Nephron progenitor cell (in vitro differentiated cells): ENCODE measurements around the gene CENPP.

Experiments
- DNase-seq: peaks from one replicate; pipeline ENCODE4 v3.0.0; 2021
- H3K27ac Mint-ChIP-seq: 2 replicates; pipeline ENCODE4 v1.8.0; 2021; ENCODE audit warnings: mild to moderate bottlenecking, moderate library complexity, mixed read lengths
- H3K27me3 Mint-ChIP-seq: 2 replicates; pipeline ENCODE4 v1.8.0; 2021; ENCODE audit warnings: mild to moderate bottlenecking, low read depth, mixed read lengths; ENCODE audit not compliant: poor library complexity
- H3K36me3 Mint-ChIP-seq: 2 replicates; pipeline ENCODE4 v1.8.0; 2021; ENCODE audit warnings: low read depth, mixed read lengths
- H3K4me1 Mint-ChIP-seq: 2 replicates; pipeline ENCODE4 v1.8.0; 2021; ENCODE audit warnings: mixed read lengths
- H3K4me3 Mint-ChIP-seq: 2 replicates; pipeline ENCODE4 v1.8.0; 2021; ENCODE audit warnings: mild to moderate bottlenecking, moderate library complexity, mixed read lengths
- H3K9me3 Mint-ChIP-seq: 2 replicates; pipeline ENCODE4 v1.8.0; 2021; ENCODE audit warnings: mild to moderate bottlenecking, moderate library complexity, mixed read lengths
- TF ChIP-seq, protein P1 (sequence below): fragments of 200-600 bp; sonication (generic); IDR thresholded peaks from 2 replicates; pipeline ENCODE4 v1.5.0; 2021; ENCODE audit warnings: antibody characterized with exemption

Gene CENPP

DNA sequence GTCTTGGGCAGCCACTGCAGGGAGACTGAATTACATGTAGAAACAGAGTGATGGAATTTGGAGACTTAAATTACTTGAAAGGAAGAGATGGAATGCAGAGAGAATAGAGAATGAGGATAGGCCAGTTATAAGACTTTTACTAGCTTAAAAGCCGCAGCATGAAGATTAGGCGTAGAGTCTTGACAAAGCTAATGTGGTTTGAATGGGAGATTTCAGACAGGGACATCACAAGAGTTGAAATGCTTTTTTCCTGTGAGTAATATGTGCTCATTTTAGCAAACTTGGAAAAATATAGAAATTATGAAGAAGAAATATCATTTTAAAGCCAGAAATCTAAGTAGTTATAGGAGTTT is 7.5 kb downstream of the CENPP start:
- no peaks in the 10 kb centered on the region for H3K9me3 Mint-ChIP-seq

DNA sequence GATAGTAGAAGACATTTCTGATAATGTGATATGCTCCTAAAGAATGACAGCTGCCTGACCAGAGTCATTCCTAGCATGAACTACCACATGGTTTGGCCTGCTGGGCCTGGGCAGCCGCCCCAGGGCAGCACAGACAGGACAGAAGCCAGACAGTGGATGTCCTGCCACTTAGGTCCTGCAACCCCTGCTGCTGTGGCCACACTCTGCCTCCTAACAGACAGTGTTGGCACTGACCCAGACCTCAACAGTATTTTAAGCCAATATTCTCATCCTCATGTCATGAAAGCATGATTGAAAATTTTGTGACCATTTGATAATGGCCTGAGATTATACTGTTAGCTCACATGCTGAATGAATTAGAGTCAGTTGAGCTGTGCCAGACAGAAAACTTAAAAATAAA is 15.8 kb downstream of the CENPP start:
- Mint-ChIP-seq H3K27me3 (no peaks in the 10 kb centered on the region), H3K36me3 (peaks cover 25% of the 10 kb centered on the region), H3K9me3 (no peaks in the 10 kb centered on the region), H3K4me1 (no peaks in the 10 kb centered on the region), H3K4me3 (no peak overlapping the region), H3K27ac (no peak overlapping the region)
- no peak for DNase-seq
- TF ChIP-seq, protein P1, sequence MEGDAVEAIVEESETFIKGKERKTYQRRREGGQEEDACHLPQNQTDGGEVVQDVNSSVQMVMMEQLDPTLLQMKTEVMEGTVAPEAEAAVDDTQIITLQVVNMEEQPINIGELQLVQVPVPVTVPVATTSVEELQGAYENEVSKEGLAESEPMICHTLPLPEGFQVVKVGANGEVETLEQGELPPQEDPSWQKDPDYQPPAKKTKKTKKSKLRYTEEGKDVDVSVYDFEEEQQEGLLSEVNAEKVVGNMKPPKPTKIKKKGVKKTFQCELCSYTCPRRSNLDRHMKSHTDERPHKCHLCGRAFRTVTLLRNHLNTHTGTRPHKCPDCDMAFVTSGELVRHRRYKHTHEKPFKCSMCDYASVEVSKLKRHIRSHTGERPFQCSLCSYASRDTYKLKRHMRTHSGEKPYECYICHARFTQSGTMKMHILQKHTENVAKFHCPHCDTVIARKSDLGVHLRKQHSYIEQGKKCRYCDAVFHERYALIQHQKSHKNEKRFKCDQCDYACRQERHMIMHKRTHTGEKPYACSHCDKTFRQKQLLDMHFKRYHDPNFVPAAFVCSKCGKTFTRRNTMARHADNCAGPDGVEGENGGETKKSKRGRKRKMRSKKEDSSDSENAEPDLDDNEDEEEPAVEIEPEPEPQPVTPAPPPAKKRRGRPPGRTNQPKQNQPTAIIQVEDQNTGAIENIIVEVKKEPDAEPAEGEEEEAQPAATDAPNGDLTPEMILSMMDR, result no peak

More for the DNA sequence above, 7.5 kb downstream of the CENPP start:
- H3K4me1 Mint-ChIP-seq, result no peaks in the 10 kb centered on the region
- no peaks in the 10 kb centered on the region for H3K27me3 Mint-ChIP-seq
- H3K27ac Mint-ChIP-seq, result no peak overlapping the region
- TF ChIP-seq, protein P1, result no peak
- peaks cover under 1% of the 10 kb centered on the region for H3K36me3 Mint-ChIP-seq
- DNase-seq, result no peak
- no peak overlapping the region for H3K4me3 Mint-ChIP-seq

- H3K9me3 Mint-ChIP-seq, result no peaks in the 10 kb centered on the region
- no peak overlapping the region for H3K27ac Mint-ChIP-seq
- H3K4me3 Mint-ChIP-seq, result no peak overlapping the region
- TF ChIP-seq, protein P1, result no peak
- no peaks in the 10 kb centered on the region for H3K27me3 Mint-ChIP-seq
- H3K36me3 Mint-ChIP-seq, result peaks cover 29% of the 10 kb centered on the region
- H3K4me1 Mint-ChIP-seq, result no peaks in the 10 kb centered on the region
- DNase-seq, result no peak
Observed at GRCh38 chr9:92342825-92343488, 17.2 kb downstream of the CENPP start.

GRCh38 chr9:92345582-92345981 is 19.8 kb downstream of the CENPP start:
- TF ChIP-seq, protein P1, result no peak
- H3K27me3 Mint-ChIP-seq, result no peaks in the 10 kb centered on the region
- no peaks in the 10 kb centered on the region for H3K9me3 Mint-ChIP-seq
- no peaks in the 10 kb centered on the region for H3K4me1 Mint-ChIP-seq
- H3K27ac Mint-ChIP-seq, result no peak overlapping the region
- no peak overlapping the region for H3K4me3 Mint-ChIP-seq
- peaks cover 25% of the 10 kb centered on the region for H3K36me3 Mint-ChIP-seq
- DNase-seq, result no peak

GRCh38 chr9:92349771-92350739 is 24.3 kb downstream of the CENPP start:
- H3K9me3 Mint-ChIP-seq, result peaks cover 13% of the 10 kb centered on the region
- H3K36me3 Mint-ChIP-seq, result peaks cover 42% of the 10 kb centered on the region
- no peaks in the 10 kb centered on the region for H3K4me1 Mint-ChIP-seq
- H3K27me3 Mint-ChIP-seq, result no peaks in the 10 kb centered on the region
- no peak overlapping the region for H3K27ac Mint-ChIP-seq
- DNase-seq, result no peak
- TF ChIP-seq, protein P1, result no peak
- no peak overlapping the region for H3K4me3 Mint-ChIP-seq
